SJSA1 (cell line): ENCODE results near the gene PCSK9. TPM values are rescaled to one million over a fixed set of nuclear protein-coding genes. Genes with fewer than 3 reads are reported as not detected.

Experiments used
- DNase-seq, 2 experiments: peaks; one replicate each; pipeline ENCODE4 v3.0.0-alpha.2; 2015 to 2020; ENCODE audit warnings: low spot score in 2 of 2, low read depth in 1 of 2
- H3K27ac ChIP-seq: fragments of 250-450 bp; sonication (Bioruptor Pico); 2 replicates; pipeline ENCODE4 v1.5.1; 2020; ENCODE audit warnings: mild to moderate bottlenecking, moderate library complexity
- H3K27me3 ChIP-seq: fragments of 250-450 bp; sonication (Bioruptor Pico); replicated peaks from 2 replicates; pipeline ENCODE4 v1.5.1; 2020; ENCODE audit warnings: mild to moderate bottlenecking, moderate library complexity
- H3K36me3 ChIP-seq: fragments of 250-450 bp; sonication (Bioruptor Pico); 2 replicates; pipeline ENCODE4 v1.5.1; 2020; ENCODE audit warnings: mild to moderate bottlenecking
- H3K4me1 ChIP-seq: fragments of 250-450 bp; sonication (Bioruptor Pico); replicated peaks from 2 replicates; pipeline ENCODE4 v1.6.1; 2021; ENCODE audit warnings: mild to moderate bottlenecking
- H3K4me3 ChIP-seq: fragments of 250-450 bp; sonication (Bioruptor Pico); 2 replicates; pipeline ENCODE4 v1.5.1; 2020; ENCODE audit warnings: mild to moderate bottlenecking
- H3K9me3 ChIP-seq: fragments of 250-450 bp; sonication (Bioruptor Pico); replicated peaks from 2 replicates; pipeline ENCODE4 v1.5.1; 2020; ENCODE audit warnings: mild to moderate bottlenecking
- total RNA-seq: library from RNA; depleted of rRNA; stranded (reverse); fragments of >200 nt; shearing (Covaris generic); gene quantifications from 2 replicates; pipeline ENCODE4 v1.2.3, GENCODE V29; 2014

PCSK9 gene
- total RNA-seq, 1 experiment from 2014 or later: 0.03 TPM

GRCh38 chr1:55073187-55073916 lies 34.0 kb downstream of the PCSK9 start:
- Histone ChIP-seq H3K4me3 (no peak overlapping the region), H3K4me1 (no peaks in the 10 kb centered on the region), H3K27me3 (no peaks in the 10 kb centered on the region), H3K36me3 (peaks cover 90% of the 10 kb centered on the region), H3K27ac (no peak overlapping the region), H3K9me3 (no peaks in the 10 kb centered on the region)
- no peak for DNase-seq

- Histone ChIP-seq H3K36me3 (peaks cover 89% of the 10 kb centered on the region), H3K27ac (no peak overlapping the region), H3K4me3 (no peak overlapping the region), H3K4me1 (no peaks in the 10 kb centered on the region), H3K9me3 (no peaks in the 10 kb centered on the region), H3K27me3 (no peaks in the 10 kb centered on the region)
- no peak for DNase-seq
Measured at GRCh38 chr1:55074455-55074854, 35.1 kb downstream of the PCSK9 start.

- DNase-seq: no peak
- Histone ChIP-seq H3K27me3 (no peaks in the 10 kb centered on the region), H3K36me3 (peaks cover 89% of the 10 kb centered on the region)
Measured at GRCh38 chr1:55076356-55076755, 37.0 kb downstream of the PCSK9 start.

GRCh38 chr1:55078470-55078869 lies 39.1 kb downstream of the PCSK9 start:
- Histone ChIP-seq H3K36me3 (peaks cover 84% of the 10 kb centered on the region), H3K4me1 (peaks cover 17% of the 10 kb centered on the region), H3K27ac (no peak overlapping the region), H3K27me3 (no peaks in the 10 kb centered on the region), H3K9me3 (no peaks in the 10 kb centered on the region), H3K4me3 (no peak overlapping the region)
- no peak for DNase-seq

More at GRCh38 chr1:55076356-55076755, 37.0 kb downstream of the PCSK9 start:
- Histone ChIP-seq H3K4me1 (peaks cover 10% of the 10 kb centered on the region), H3K27ac (no peak overlapping the region), H3K9me3 (no peaks in the 10 kb centered on the region), H3K4me3 (no peak overlapping the region)

- no peak for DNase-seq
- H3K36me3 ChIP-seq: peaks cover 87% of the 10 kb centered on the region
- H3K27me3 ChIP-seq: no peaks in the 10 kb centered on the region
- no peak overlapping the region for H3K4me3 ChIP-seq
- H3K9me3 ChIP-seq: no peaks in the 10 kb centered on the region
- H3K4me1 ChIP-seq: peaks cover 17% of the 10 kb centered on the region
- no peak overlapping the region for H3K27ac ChIP-seq
Measured at GRCh38 chr1:55079651-55080050, 40.3 kb downstream of the PCSK9 start.

- Histone ChIP-seq H3K36me3 (peaks cover 90% of the 10 kb centered on the region), H3K4me3 (no peak overlapping the region)
Measured at GRCh38 chr1:55081188-55081904, 42.0 kb downstream of the PCSK9 start.

GRCh38 chr1:55081905-55082296 lies 42.6 kb downstream of the PCSK9 start:
- H3K4me1 ChIP-seq: peaks cover 17% of the 10 kb centered on the region
- H3K27me3 ChIP-seq: no peaks in the 10 kb centered on the region
- H3K27ac ChIP-seq: peak overlapping the region; percentile 48; the same call in 1 of the 2 replicates
- no peak for DNase-seq
- no peaks in the 10 kb centered on the region for H3K9me3 ChIP-seq
- peaks cover 87% of the 10 kb centered on the region for H3K36me3 ChIP-seq
- no peak overlapping the region for H3K4me3 ChIP-seq

More at GRCh38 chr1:55081188-55081904, 42.0 kb downstream of the PCSK9 start:
- DNase-seq: peak in 1 of 2 experiments; percentile 74
- Histone ChIP-seq H3K27ac (peak overlapping the region; percentile 48), H3K9me3 (no peaks in the 10 kb centered on the region), H3K27me3 (no peaks in the 10 kb centered on the region), H3K4me1 (peaks cover 17% of the 10 kb centered on the region)

GRCh38 chr1:55084257-55084656 lies 44.9 kb downstream of the PCSK9 start:
- Histone ChIP-seq H3K36me3 (peaks cover 86% of the 10 kb centered on the region), H3K4me3 (no peak overlapping the region), H3K4me1 (peaks cover 17% of the 10 kb centered on the region), H3K27me3 (no peaks in the 10 kb centered on the region), H3K9me3 (no peaks in the 10 kb centered on the region), H3K27ac (no peak overlapping the region)
- no peak for DNase-seq

GRCh38 chr1:55087439-55087838 lies 48.1 kb downstream of the PCSK9 start:
- Histone ChIP-seq H3K9me3 (no peaks in the 10 kb centered on the region), H3K36me3 (peaks cover 89% of the 10 kb centered on the region)

GRCh38 chr1:55088413-55088812 lies 49.1 kb downstream of the PCSK9 start:
- no peak overlapping the region for H3K4me3 ChIP-seq
- H3K9me3 ChIP-seq: no peaks in the 10 kb centered on the region
- H3K27me3 ChIP-seq: no peaks in the 10 kb centered on the region
- H3K4me1 ChIP-seq: no peaks in the 10 kb centered on the region
- no peak for DNase-seq
- H3K36me3 ChIP-seq: peaks cover 90% of the 10 kb centered on the region
- H3K27ac ChIP-seq: no peak overlapping the region

More at GRCh38 chr1:55087439-55087838, 48.1 kb downstream of the PCSK9 start:
- no peak overlapping the region for H3K4me3 ChIP-seq
- no peak overlapping the region for H3K27ac ChIP-seq
- DNase-seq: no peak
- no peaks in the 10 kb centered on the region for H3K27me3 ChIP-seq
- no peaks in the 10 kb centered on the region for H3K4me1 ChIP-seq

GRCh38 chr1:55089683-55090082 lies 50.3 kb downstream of the PCSK9 start:
- H3K4me1 ChIP-seq: no peaks in the 10 kb centered on the region
- no peak overlapping the region for H3K27ac ChIP-seq
- no peak overlapping the region for H3K4me3 ChIP-seq
- H3K9me3 ChIP-seq: no peaks in the 10 kb centered on the region
- DNase-seq: no peak
- H3K36me3 ChIP-seq: peaks cover 87% of the 10 kb centered on the region
- H3K27me3 ChIP-seq: no peaks in the 10 kb centered on the region

- DNase-seq: no peak
- Histone ChIP-seq H3K27ac (no peak overlapping the region), H3K36me3 (peaks cover 85% of the 10 kb centered on the region), H3K4me1 (no peaks in the 10 kb centered on the region), H3K4me3 (no peak overlapping the region), H3K9me3 (no peaks in the 10 kb centered on the region), H3K27me3 (no peaks in the 10 kb centered on the region)
Measured at GRCh38 chr1:55092475-55092874, 53.1 kb downstream of the PCSK9 start.

GRCh38 chr1:55095095-55095494 lies 55.7 kb downstream of the PCSK9 start:
- Histone ChIP-seq H3K4me1 (no peaks in the 10 kb centered on the region), H3K36me3 (peaks cover 89% of the 10 kb centered on the region), H3K27ac (no peak overlapping the region), H3K4me3 (no peak overlapping the region), H3K9me3 (no peaks in the 10 kb centered on the region), H3K27me3 (no peaks in the 10 kb centered on the region)
- DNase-seq: no peak

GRCh38 chr1:55103891-55104290 lies 64.5 kb downstream of the PCSK9 start:
- DNase-seq: no peak
- no peak overlapping the region for H3K4me3 ChIP-seq
- no peaks in the 10 kb centered on the region for H3K9me3 ChIP-seq
- no peak overlapping the region for H3K27ac ChIP-seq
- H3K36me3 ChIP-seq: peaks cover 87% of the 10 kb centered on the region
- no peaks in the 10 kb centered on the region for H3K4me1 ChIP-seq
- no peaks in the 10 kb centered on the region for H3K27me3 ChIP-seq
